Endothelial cell (in vitro differentiated cells): ENCODE results near the gene CENPM. TPM values are rescaled to one million over a fixed set of nuclear protein-coding genes. Genes with fewer than 3 reads are reported as not detected.
A peak's percentile ranks its signal among the peaks of the same experiment; 100 is the strongest.

Source experiments
- DNase-seq: peaks from one replicate; pipeline ENCODE4 v3.0.0; 2021; ENCODE audit warnings: low spot score
- H3K27ac Mint-ChIP-seq: one replicate; pipeline ENCODE4 v1.8.0; 2021; ENCODE audit warnings: mixed read lengths, inconsistent platforms; ENCODE audit not compliant: unreplicated experiment
- H3K27me3 Mint-ChIP-seq: one replicate; pipeline ENCODE4 v1.8.0; 2021; ENCODE audit warnings: mild to moderate bottlenecking, moderate library complexity, mixed read lengths, inconsistent platforms; ENCODE audit not compliant: unreplicated experiment
- H3K36me3 Mint-ChIP-seq: one replicate; pipeline ENCODE4 v1.8.0; 2021; ENCODE audit warnings: mild to moderate bottlenecking, low read depth, mixed read lengths, inconsistent platforms; ENCODE audit not compliant: unreplicated experiment
- H3K4me1 Mint-ChIP-seq: one replicate; pipeline ENCODE4 v1.8.0; 2021; ENCODE audit warnings: mild to moderate bottlenecking, mixed read lengths, inconsistent platforms; ENCODE audit not compliant: unreplicated experiment
- H3K4me3 Mint-ChIP-seq: one replicate; pipeline ENCODE4 v1.8.0; 2021; ENCODE audit warnings: mild to moderate bottlenecking, mixed read lengths, inconsistent platforms; ENCODE audit not compliant: unreplicated experiment
- H3K9me3 Mint-ChIP-seq: one replicate; pipeline ENCODE4 v1.8.0; 2021; ENCODE audit warnings: mixed read lengths, inconsistent platforms; ENCODE audit not compliant: unreplicated experiment
- CTCF ChIP-seq: fragments of 200-600 bp; sonication (generic); IDR thresholded peaks from one replicate; pipeline ENCODE4 v1.5.0; 2021; ENCODE audit warnings: antibody characterized with exemption; ENCODE audit not compliant: unreplicated experiment
- total RNA-seq: library from RNA; stranded (reverse); fragmentation: NEBNext Ultra II Directional; extraction: Animal tissue kit (Norgen Biotek cat#: 25700); gene quantifications from one replicate; pipeline ENCODE4 v1.2.1, GENCODE V29; 2021; ENCODE audit not compliant: unreplicated experiment

Gene CENPM
- total RNA-seq, 1 donor from 2014 or later, result 5.2 TPM

- Mint-ChIP-seq H3K36me3 (no peaks in the 10 kb centered on the region), H3K27ac (no peak overlapping the region), H3K9me3 (no peaks in the 10 kb centered on the region), H3K4me1 (no peaks in the 10 kb centered on the region), H3K4me3 (no peak overlapping the region), H3K27me3 (peaks cover 10% of the 10 kb centered on the region)
- TF ChIP-seq CTCF, result no peak
- DNase-seq, result peak; percentile 35
Measured at GRCh38 chr22:41966607-41967240, 19.8 kb upstream of the CENPM start.

GRCh38 chr22:41966225-41966606, 19.3 kb upstream of the CENPM start:
- Mint-ChIP-seq H3K27ac (no peak overlapping the region), H3K36me3 (no peaks in the 10 kb centered on the region), H3K27me3 (peaks cover 10% of the 10 kb centered on the region), H3K4me3 (no peak overlapping the region), H3K4me1 (no peaks in the 10 kb centered on the region), H3K9me3 (no peaks in the 10 kb centered on the region)
- TF ChIP-seq CTCF, result no peak
- DNase-seq, result no peak

GRCh38 chr22:41964112-41964491, 17.1 kb upstream of the CENPM start:
- DNase-seq, result no peak
- Mint-ChIP-seq H3K36me3 (no peaks in the 10 kb centered on the region), H3K27me3 (peaks cover 3% of the 10 kb centered on the region), H3K27ac (peak overlapping the region; percentile 28), H3K4me3 (no peak overlapping the region), H3K9me3 (no peaks in the 10 kb centered on the region), H3K4me1 (no peaks in the 10 kb centered on the region)
- TF ChIP-seq CTCF, result no peak

GRCh38 chr22:41963453-41964111, 16.6 kb upstream of the CENPM start:
- Mint-ChIP-seq H3K4me1 (no peaks in the 10 kb centered on the region), H3K36me3 (no peaks in the 10 kb centered on the region), H3K27me3 (peaks cover 3% of the 10 kb centered on the region), H3K4me3 (no peak overlapping the region), H3K9me3 (no peaks in the 10 kb centered on the region), H3K27ac (no peak overlapping the region)
- no peak for TF ChIP-seq CTCF
- DNase-seq, result no peak

- TF ChIP-seq CTCF, result peak; percentile 63
- Mint-ChIP-seq H3K4me3 (no peak overlapping the region), H3K27ac (no peak overlapping the region), H3K4me1 (no peaks in the 10 kb centered on the region), H3K36me3 (no peaks in the 10 kb centered on the region), H3K27me3 (peaks cover 3% of the 10 kb centered on the region), H3K9me3 (no peaks in the 10 kb centered on the region)
- no peak for DNase-seq
Measured at GRCh38 chr22:41957941-41958556, 11.1 kb upstream of the CENPM start.
